Activated CD4-positive, CD25-positive, alpha-beta regulatory T cell treated with anti-CD3 and anti-CD28 coated beads, Interleukin-2, amount 50 U/mL, for 16 hours (primary cell): ENCODE results near the gene PTGFRN.
A peak's percentile ranks its signal among the peaks of the same experiment; 100 is the strongest.
"Not testable (repeated sequence)": the region's sequence is repeated elsewhere in the genome, so short reads cannot be mapped to it uniquely, and the experiment has no call there.

Experiments used
- DNase-seq: peaks from one replicate; pipeline ENCODE4 v3.0.0-alpha.2; 2020; ENCODE audit warnings: low read depth, low spot score

Gene PTGFRN

DNA sequence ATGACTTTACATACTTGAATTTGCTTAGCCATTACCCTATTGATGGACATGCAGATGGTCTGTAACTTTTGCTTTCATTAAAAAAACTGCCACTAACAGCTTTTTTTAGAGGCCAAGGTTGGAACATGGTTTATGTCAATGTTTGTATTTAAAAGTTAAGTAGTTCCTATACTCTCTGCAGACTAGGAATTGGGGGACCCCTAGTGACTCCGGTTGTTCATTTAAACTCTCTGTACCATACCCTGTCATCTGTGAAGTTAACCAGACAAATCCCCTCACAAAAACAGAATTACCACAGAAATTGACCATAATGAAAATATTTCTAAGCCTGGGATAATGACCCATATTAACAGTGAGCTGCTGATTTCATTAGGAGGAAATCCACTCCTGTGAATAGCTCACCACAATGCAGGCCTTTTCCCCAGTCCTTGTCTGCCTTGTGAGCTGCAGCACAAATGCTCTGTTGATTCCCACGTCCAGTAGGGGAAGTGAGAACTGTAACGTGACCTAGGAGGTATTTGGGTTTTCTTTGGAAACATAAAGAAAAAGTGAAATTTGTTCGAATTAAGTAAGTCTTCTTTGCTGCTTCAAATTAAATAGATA is 61.6 kb downstream of the PTGFRN start:
- no peak for DNase-seq

- DNase-seq = no peak
Measured at GRCh38 chr1:116971965-116972673, 62.4 kb downstream of the PTGFRN start.

DNA sequence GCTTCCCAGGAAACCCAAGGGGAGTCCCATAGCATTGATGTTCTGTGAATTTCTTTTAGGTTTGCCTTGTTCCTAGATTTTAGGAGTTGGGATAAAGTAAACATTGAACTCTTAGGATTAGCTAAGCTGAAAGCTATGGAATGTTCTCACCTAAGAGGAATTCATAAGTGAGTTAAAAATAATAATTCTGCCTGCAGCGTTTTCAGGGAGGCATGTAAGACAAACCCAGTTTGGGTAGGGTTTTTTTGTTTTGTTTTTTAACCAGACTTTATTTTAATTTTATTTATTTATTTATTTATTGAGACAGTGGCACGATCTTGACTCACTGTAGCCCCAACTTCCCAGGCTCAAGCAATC is 62.9 kb downstream of the PTGFRN start:
- no peak for DNase-seq

GRCh38 chr1:116980309-116980708 is 70.6 kb downstream of the PTGFRN start:
- DNase-seq = not testable (repeated sequence)

- DNase-seq = no peak
Measured at GRCh38 chr1:116981521-116982037, 71.9 kb downstream of the PTGFRN start.

GRCh38 chr1:116982319-116983004 is 72.7 kb downstream of the PTGFRN start:
- no peak for DNase-seq

GRCh38 chr1:116983112-116983511 is 73.4 kb downstream of the PTGFRN start:
- no peak for DNase-seq

DNA sequence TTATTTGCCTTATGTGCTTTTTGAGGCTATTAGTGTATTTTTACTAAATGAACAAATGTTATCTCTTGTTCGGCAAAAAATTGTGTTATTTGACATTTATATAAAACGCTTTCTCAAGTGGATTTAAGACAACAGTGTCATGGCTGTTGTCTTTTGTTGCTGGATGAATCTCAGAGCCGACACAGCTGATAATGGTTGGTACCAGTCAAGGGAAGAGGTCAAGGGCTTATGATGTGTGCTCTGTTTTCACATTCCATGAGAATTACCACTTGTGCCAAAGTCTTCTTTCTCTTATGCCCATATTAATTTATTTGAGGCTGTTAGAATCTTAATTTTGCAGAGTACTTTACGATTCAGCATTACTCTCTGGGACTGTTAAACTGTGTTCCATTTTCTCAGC is 74.0 kb downstream of the PTGFRN start:
- DNase-seq = no peak

GRCh38 chr1:116984406-116985160 is 74.9 kb downstream of the PTGFRN start:
- no peak for DNase-seq

DNA sequence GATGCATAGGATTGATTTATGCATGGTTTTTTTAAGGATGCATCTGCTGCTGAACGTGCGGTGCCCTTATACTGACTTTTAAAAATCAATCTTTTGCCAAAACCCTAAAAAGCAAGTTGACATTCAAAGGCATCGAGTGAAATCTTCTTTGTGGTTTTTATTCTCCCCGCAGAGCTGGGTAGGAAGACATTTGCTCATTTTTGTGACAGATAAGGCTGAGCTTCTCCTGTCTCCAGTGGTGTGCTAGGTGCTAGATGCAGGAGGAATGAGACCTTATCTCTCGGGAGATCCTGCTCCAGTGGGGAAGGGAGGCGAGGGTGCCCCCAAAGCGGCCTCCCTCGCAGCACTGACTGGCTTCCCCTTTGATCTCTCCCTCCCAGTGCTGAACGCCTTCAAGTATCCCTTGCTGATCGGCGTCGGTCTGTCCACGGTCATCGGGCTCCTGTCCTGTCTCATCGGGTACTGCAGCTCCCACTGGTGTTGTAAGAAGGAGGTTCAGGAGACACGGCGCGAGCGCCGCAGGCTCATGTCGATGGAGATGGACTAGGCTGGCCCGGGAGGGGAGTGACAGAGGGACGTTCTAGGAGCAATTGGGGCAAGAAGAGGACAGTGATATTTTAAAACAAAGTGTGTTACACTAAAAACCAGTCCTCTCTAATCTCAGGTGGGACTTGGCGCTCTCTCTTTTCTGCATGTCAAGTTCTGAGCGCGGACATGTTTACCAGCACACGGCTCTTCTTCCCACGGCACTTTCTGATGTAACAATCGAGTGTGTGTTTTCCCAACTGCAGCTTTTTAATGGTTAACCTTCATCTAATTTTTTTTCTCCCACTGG is 76.9 kb downstream of the PTGFRN start:
- no peak for DNase-seq

- peak; percentile 48 for DNase-seq
Measured at GRCh38 chr1:116987256-116987555, 77.5 kb downstream of the PTGFRN start.

DNA sequence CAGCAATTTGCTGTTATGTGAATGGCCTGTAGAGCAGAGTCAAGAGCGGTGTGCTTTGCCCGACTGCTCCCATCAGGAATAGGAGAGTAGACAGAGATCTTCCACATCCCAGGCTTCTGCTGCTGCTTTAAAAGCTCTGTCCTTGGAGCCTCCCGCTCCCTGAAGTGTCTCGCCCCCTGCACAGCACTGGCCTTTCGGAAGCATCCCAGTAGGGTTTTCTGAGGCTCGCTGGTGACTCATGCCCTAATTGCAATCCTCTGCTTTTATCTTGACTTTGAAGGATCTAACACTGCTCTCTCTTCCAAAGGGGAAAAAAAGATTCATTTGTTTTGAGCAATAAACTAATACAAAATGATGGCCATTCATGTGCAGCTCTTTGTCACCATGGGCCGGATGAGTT is 78.5 kb downstream of the PTGFRN start:
- no peak for DNase-seq

- no peak for DNase-seq
Measured at GRCh38 chr1:116988908-116989307, 79.2 kb downstream of the PTGFRN start.

DNA sequence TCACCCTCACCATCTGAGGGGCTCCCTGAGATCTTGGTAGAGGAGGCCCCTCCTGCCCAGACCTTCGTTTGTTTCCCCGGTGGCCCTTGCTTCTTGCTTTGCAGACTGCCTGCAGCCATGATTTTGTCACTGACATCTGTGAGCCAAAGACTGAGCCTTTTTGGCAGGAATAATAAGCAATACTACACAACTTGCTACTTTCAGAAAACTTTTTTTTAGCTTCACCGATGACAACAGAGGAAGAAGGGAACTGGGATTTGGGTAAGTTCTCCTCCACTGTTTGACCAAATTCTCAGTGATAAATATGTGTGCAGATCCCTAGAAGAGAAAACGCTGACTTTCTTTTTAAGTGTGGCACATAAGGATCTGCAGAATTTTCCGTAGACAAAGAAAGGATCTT is 80.1 kb downstream of the PTGFRN start:
- no peak for DNase-seq

GRCh38 chr1:116990612-116991151 is 81.0 kb downstream of the PTGFRN start:
- no peak for DNase-seq

DNA sequence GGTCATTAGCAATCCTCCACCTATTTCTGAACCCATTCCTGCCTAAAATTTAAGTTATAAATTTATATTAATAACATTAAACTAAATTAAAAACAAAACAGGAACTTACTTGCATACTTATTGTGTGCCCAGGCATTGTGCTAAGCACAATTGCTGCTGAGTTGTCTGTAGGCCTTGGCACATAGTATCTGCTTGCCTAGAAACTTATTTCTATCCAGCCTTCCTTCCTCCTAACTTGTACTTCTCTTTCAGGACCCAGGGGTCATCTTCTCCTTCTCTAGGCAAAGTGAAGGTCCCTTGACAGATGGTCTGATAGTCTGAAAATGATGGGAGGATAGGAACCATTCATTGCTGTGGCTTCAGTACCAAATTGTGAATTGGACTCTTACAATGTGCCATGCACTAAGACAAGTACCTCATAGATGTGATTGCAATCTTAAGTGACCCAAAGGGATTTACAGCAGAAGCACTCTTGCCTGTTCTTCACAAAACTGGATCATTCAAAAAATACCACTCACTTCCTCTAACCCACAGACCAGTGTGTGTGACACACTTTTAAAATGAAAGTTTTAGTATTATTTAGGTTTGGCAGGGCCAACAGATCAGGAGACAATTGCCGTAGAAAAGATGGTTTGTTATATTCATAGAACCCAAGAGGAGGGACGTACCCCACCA is 81.6 kb downstream of the PTGFRN start:
- DNase-seq = no peak

GRCh38 chr1:116991918-116992317 is 82.2 kb downstream of the PTGFRN start:
- DNase-seq = no peak

GRCh38 chr1:116993286-116993685 is 83.6 kb downstream of the PTGFRN start:
- no peak for DNase-seq

GRCh38 chr1:116994411-116994810 is 84.7 kb downstream of the PTGFRN start:
- no peak for DNase-seq

GRCh38 chr1:116997066-116997465 is 87.3 kb downstream of the PTGFRN start:
- no peak for DNase-seq

DNA sequence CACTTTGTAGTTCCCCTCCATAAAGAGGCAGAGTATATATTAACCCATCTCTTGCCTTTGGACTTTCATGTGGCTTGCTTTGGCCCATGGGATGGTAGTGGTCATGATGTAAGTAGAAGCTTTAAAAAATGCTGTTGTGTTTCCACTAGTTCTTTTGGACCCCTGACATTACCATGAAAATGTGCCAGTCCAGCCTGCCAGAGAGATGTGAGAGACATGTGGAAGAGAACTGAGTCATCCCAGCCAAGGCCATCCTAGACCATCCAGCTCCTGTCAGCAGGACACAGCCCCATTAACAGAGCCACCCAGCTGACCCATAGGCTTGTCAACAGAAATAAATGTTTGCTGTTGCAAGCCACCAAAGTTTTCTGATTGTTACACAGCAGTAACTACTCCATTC is 87.9 kb downstream of the PTGFRN start:
- no peak for DNase-seq
